ENCODE data around the gene KRT4. TPM values are rescaled to one million over a fixed set of nuclear protein-coding genes. Genes with fewer than 3 reads are reported as not detected.

Gene KRT4
- total RNA-seq, 1 experiment from 2014 or later: not detected

DNA sequence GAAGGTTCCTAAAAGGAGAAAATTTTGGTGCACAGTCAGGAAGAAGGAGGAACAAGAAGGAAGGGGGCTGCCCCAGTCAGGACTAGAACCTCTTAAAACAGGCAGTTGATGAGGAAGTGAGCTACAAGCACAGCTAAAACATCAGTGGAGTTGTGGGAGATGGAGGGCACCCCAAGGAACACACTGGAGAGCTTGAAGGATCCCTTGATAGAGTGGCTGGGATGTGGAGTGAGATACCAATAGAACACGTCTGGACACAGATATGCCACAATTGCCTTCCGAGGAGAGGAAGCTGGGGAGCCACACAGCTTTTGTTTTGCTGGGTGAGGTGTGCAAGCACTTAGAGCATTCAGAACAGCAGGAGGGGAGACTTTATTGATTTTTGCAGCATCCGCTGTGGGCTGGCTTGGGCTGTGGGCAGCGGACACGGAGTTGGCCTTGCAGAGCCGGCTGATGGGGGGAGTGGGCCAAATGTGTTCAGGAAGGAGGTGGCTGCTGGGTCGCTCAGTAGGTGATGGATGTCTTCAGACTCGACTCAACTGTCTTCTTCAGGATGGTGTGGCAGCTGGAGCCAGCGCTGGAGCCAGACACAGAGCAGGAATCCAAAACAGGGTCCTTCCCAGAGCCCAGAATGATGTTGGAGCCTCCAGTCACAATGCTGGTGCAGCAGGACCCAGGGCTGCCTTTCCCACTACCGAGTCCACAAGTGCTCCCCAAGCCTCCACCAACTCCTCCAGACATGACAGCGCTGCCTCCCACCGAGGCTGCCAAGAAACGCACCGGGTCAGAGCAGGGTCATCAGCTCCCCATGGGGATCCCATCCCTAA, 24.9 kb upstream of the KRT4 start:
- Histone ChIP-seq H2AFZ (ENCODE audit: low read length) (no peak overlapping the region), H3K4me2 (ENCODE audit: low read depth, low read length, poor library complexity, severe bottlenecking) (no peak overlapping the region), H3K27ac (ENCODE audit: low read length) (no peak overlapping the region), H3K4me1 (ENCODE audit: low read length) (no peaks in the 10 kb centered on the region), H3K27me3 (ENCODE audit: low read length) (no peaks in the 10 kb centered on the region), H3K9me3 (ENCODE audit: low read length) (no peaks in the 10 kb centered on the region), H3K9ac (ENCODE audit: low read length) (no peak overlapping the region), H3K9me2 (replicated peaks; ENCODE audit: insufficient read depth, low read length) (no peaks in the 10 kb centered on the region), H3K79me2 (ENCODE audit: low read length) (no peaks in the 10 kb centered on the region), H4K20me1 (ENCODE audit: insufficient read depth, low read depth, low read length) (no peaks in the 10 kb centered on the region; the same call in 1 of the 2 replicates), H3K36me3 (ENCODE audit: insufficient read depth, low read length) (no peaks in the 10 kb centered on the region), H3K4me3 (ENCODE audit: low read length) (no peak overlapping the region)
- DNase-seq: no peak

- Histone ChIP-seq H3K27ac (ENCODE audit: low read length) (no peak overlapping the region), H3K9me2 (replicated peaks; ENCODE audit: insufficient read depth, low read length) (no peaks in the 10 kb centered on the region), H3K79me2 (ENCODE audit: low read length) (no peaks in the 10 kb centered on the region), H3K4me1 (ENCODE audit: low read length) (no peaks in the 10 kb centered on the region), H3K9ac (ENCODE audit: low read length) (no peak overlapping the region), H3K36me3 (ENCODE audit: insufficient read depth, low read length) (no peaks in the 10 kb centered on the region), H3K9me3 (ENCODE audit: low read length) (no peaks in the 10 kb centered on the region), H3K27me3 (ENCODE audit: low read length) (no peaks in the 10 kb centered on the region), H3K4me2 (ENCODE audit: low read depth, low read length, poor library complexity, severe bottlenecking) (no peak overlapping the region), H2AFZ (ENCODE audit: low read length) (no peak overlapping the region), H4K20me1 (ENCODE audit: insufficient read depth, low read depth, low read length) (no peaks in the 10 kb centered on the region; the same call in 1 of the 2 replicates), H3K4me3 (ENCODE audit: low read length) (no peak overlapping the region)
- DNase-seq: no peak
These were observed 24.1 kb upstream of the KRT4 start for GRCh38 chr12:52837781-52838608.

DNA sequence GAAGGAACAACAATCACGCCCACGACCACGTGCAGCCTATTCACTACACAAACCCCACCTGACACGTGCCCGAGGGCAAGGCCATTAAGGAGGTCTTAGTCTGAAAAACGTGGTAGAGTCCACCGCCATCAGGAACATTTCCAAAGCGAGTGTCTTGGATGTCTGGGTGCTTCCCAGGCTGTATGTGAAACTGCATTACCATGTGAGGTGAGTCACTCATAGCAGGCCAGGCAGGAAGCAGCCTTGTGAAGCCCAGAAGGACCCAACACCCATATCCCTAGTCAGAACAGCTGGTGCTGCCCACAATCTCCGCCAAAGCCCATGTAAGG, 23.5 kb upstream of the KRT4 start:
- no peak overlapping the region for H3K9ac ChIP-seq (ENCODE audit: low read length)
- no peak overlapping the region for H3K4me2 ChIP-seq (ENCODE audit: low read depth, low read length, poor library complexity, severe bottlenecking)
- no peak overlapping the region for H3K27ac ChIP-seq (ENCODE audit: low read length)

GRCh38 chr12:52836491-52837412, 22.8 kb upstream of the KRT4 start:
- no peak overlapping the region for H3K4me2 ChIP-seq (ENCODE audit: low read depth, low read length, poor library complexity, severe bottlenecking)
- H3K36me3 ChIP-seq (ENCODE audit: insufficient read depth, low read length): no peaks in the 10 kb centered on the region
- no peak for DNase-seq
- no peaks in the 10 kb centered on the region for H3K27me3 ChIP-seq (ENCODE audit: low read length)
- H3K9ac ChIP-seq (ENCODE audit: low read length): no peak overlapping the region
- no peak overlapping the region for H3K4me3 ChIP-seq (ENCODE audit: low read length)
- H3K79me2 ChIP-seq (ENCODE audit: low read length): no peaks in the 10 kb centered on the region
- no peak overlapping the region for H3K27ac ChIP-seq (ENCODE audit: low read length)
- no peaks in the 10 kb centered on the region for H3K4me1 ChIP-seq (ENCODE audit: low read length)
- H3K9me3 ChIP-seq (ENCODE audit: low read length): no peaks in the 10 kb centered on the region
- no peak overlapping the region for H2AFZ ChIP-seq (ENCODE audit: low read length)
- H3K9me2 ChIP-seq (replicated peaks; ENCODE audit: insufficient read depth, low read length): no peaks in the 10 kb centered on the region
- no peaks in the 10 kb centered on the region; the same call in 1 of the 2 replicates for H4K20me1 ChIP-seq (ENCODE audit: insufficient read depth, low read depth, low read length)

More for the DNA sequence above, 23.5 kb upstream of the KRT4 start:
- no peak overlapping the region for H3K4me3 ChIP-seq (ENCODE audit: low read length)
- DNase-seq: no peak
- H3K79me2 ChIP-seq (ENCODE audit: low read length): no peaks in the 10 kb centered on the region
- no peaks in the 10 kb centered on the region for H3K9me2 ChIP-seq (replicated peaks; ENCODE audit: insufficient read depth, low read length)
- no peak overlapping the region for H2AFZ ChIP-seq (ENCODE audit: low read length)
- H3K4me1 ChIP-seq (ENCODE audit: low read length): no peaks in the 10 kb centered on the region
- H3K36me3 ChIP-seq (ENCODE audit: insufficient read depth, low read length): no peaks in the 10 kb centered on the region
- H3K9me3 ChIP-seq (ENCODE audit: low read length): no peaks in the 10 kb centered on the region
- H4K20me1 ChIP-seq (ENCODE audit: insufficient read depth, low read depth, low read length): no peaks in the 10 kb centered on the region; the same call in 1 of the 2 replicates
- H3K27me3 ChIP-seq (ENCODE audit: low read length): no peaks in the 10 kb centered on the region

- no peak overlapping the region for H3K27ac ChIP-seq (ENCODE audit: low read length)
These were observed 22.1 kb upstream of the KRT4 start for GRCh38 chr12:52836042-52836466.

DNA sequence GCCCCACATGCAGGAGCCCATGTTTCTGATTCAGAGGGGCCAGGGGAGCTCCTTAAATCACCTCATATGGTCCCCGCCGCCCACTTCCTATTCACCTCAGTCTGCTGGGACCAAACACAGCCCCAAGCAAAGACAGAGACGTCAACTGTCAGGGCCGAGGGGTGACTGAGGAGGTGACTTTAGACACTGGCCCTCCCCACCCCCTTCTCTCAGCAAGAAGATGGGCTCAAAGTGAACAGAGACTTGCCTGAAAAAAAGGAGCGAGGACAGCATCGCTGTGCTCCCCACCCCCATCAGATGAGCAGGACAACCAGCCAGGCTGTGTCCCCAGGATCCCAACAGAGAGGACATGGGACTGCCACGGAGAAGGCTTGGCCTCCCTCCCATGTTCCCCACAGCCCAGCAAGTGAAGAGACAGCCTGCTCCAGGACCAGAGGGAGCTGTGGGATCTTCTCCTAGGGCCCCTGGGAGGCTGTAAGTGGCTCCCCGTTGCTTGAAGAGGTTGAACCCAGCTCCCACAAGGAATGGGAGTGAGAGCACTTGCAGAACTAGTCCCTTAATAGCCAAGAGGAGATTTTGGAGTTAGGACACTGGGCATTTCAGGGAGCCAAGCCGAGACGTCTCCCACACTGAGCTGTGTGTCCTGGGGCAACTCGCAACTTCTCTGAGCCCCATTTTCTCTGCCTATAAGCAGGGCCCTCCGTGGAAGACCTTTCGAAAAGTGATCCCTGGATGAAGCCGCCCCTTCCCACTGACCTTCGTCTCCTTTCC, 21.5 kb upstream of the KRT4 start:
- DNase-seq: no peak
- H4K20me1 ChIP-seq (ENCODE audit: insufficient read depth, low read depth, low read length): no peaks in the 10 kb centered on the region; the same call in 1 of the 2 replicates
- no peaks in the 10 kb centered on the region for H3K36me3 ChIP-seq (ENCODE audit: insufficient read depth, low read length)
- no peaks in the 10 kb centered on the region for H3K4me1 ChIP-seq (ENCODE audit: low read length)
- H3K27ac ChIP-seq (ENCODE audit: low read length): no peak overlapping the region
- no peaks in the 10 kb centered on the region for H3K27me3 ChIP-seq (ENCODE audit: low read length)
- H3K79me2 ChIP-seq (ENCODE audit: low read length): no peaks in the 10 kb centered on the region
- no peaks in the 10 kb centered on the region for H3K9me3 ChIP-seq (ENCODE audit: low read length)
- H2AFZ ChIP-seq (ENCODE audit: low read length): no peak overlapping the region
- no peak overlapping the region for H3K4me2 ChIP-seq (ENCODE audit: low read depth, low read length, poor library complexity, severe bottlenecking)
- no peaks in the 10 kb centered on the region for H3K9me2 ChIP-seq (replicated peaks; ENCODE audit: insufficient read depth, low read length)
- no peak overlapping the region for H3K4me3 ChIP-seq (ENCODE audit: low read length)
- no peak overlapping the region for H3K9ac ChIP-seq (ENCODE audit: low read length)

More at GRCh38 chr12:52836042-52836466, 22.1 kb upstream of the KRT4 start:
- no peak for DNase-seq
- Histone ChIP-seq H2AFZ (ENCODE audit: low read length) (no peak overlapping the region), H3K4me2 (ENCODE audit: low read depth, low read length, poor library complexity, severe bottlenecking) (no peak overlapping the region), H3K27me3 (ENCODE audit: low read length) (no peaks in the 10 kb centered on the region), H3K79me2 (ENCODE audit: low read length) (no peaks in the 10 kb centered on the region), H4K20me1 (ENCODE audit: insufficient read depth, low read depth, low read length) (no peaks in the 10 kb centered on the region; the same call in 1 of the 2 replicates), H3K9ac (ENCODE audit: low read length) (no peak overlapping the region), H3K4me1 (ENCODE audit: low read length) (no peaks in the 10 kb centered on the region), H3K9me3 (ENCODE audit: low read length) (no peaks in the 10 kb centered on the region), H3K4me3 (ENCODE audit: low read length) (no peak overlapping the region), H3K36me3 (ENCODE audit: insufficient read depth, low read length) (no peaks in the 10 kb centered on the region), H3K9me2 (replicated peaks; ENCODE audit: insufficient read depth, low read length) (no peaks in the 10 kb centered on the region)

- H4K20me1 ChIP-seq (ENCODE audit: insufficient read depth, low read depth, low read length): no peaks in the 10 kb centered on the region; the same call in 1 of the 2 replicates
These were observed 20.7 kb upstream of the KRT4 start for GRCh38 chr12:52834727-52835001.

More at GRCh38 chr12:52834727-52835001, 20.7 kb upstream of the KRT4 start:
- no peak for DNase-seq
- H2AFZ ChIP-seq (ENCODE audit: low read length): no peak overlapping the region
- no peaks in the 10 kb centered on the region for H3K9me2 ChIP-seq (replicated peaks; ENCODE audit: insufficient read depth, low read length)
- H3K4me3 ChIP-seq (ENCODE audit: low read length): no peak overlapping the region
- H3K36me3 ChIP-seq (ENCODE audit: insufficient read depth, low read length): no peaks in the 10 kb centered on the region
- H3K9ac ChIP-seq (ENCODE audit: low read length): no peak overlapping the region
- no peak overlapping the region for H3K4me2 ChIP-seq (ENCODE audit: low read depth, low read length, poor library complexity, severe bottlenecking)
- H3K27ac ChIP-seq (ENCODE audit: low read length): no peak overlapping the region
- H3K9me3 ChIP-seq (ENCODE audit: low read length): no peaks in the 10 kb centered on the region
- no peaks in the 10 kb centered on the region for H3K27me3 ChIP-seq (ENCODE audit: low read length)
- no peaks in the 10 kb centered on the region for H3K79me2 ChIP-seq (ENCODE audit: low read length)
- no peaks in the 10 kb centered on the region for H3K4me1 ChIP-seq (ENCODE audit: low read length)

All from Karpas-422 (cell line).